Measurements from ENCODE around the gene ARSB. TPM values are rescaled to one million over a fixed set of nuclear protein-coding genes. Genes with fewer than 3 reads are reported as not detected.

Gene ARSB
- total and polyA plus RNA-seq, 9 of the 15 experiments (the other 6 are each of a cell fraction or from before 2014, with no cell fraction given) = 0.52 to 4.6 (median 2.4) TPM

DNA sequence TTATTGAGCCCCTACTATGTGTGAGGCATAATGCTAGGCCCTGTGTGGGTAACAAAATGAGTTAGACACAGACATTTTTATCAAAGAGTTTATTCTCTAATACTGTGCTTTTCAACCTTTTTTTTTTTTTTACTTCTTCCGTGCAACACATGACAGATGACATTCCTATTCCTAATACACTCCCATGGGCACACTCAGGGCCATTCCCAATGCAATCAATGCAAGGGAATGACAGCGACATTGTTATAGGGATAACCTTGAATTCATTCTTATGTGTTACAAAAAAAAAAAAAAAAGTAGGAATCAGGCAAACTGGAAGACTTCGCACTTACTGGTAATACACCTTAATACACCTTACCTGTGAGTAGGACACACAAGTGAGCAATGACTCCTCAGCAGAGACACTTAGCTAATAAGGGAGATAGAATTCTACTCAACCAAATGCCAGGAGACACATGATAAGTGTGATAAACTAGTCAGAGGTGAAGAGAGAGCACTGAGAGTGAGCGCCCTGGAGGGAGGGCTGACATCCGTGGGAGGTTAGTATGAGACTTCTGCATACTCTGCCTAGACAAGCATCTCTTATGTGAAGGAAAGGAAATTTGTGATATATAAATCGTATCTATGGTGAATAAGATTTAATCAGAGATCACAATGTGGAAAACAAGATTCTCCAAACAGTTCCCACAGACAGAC is 21.0 kb upstream of the ARSB start:
- Histone ChIP-seq H3K4me1 (replicated peaks in 1 of 2; ENCODE audit: control insufficient read depth in 2 of 2, insufficient read depth in 2 of 2, low read length in 2 of 2) (no peaks in the 10 kb centered on the region), H3K27ac (ENCODE audit: extremely low read depth, low read depth, low read length) (no peak overlapping the region), H3K79me2 (ENCODE audit: control insufficient read depth, insufficient read depth, low read length) (no peaks in the 10 kb centered on the region), H3K9me1 (ENCODE audit: control insufficient read depth, insufficient read depth, low read length) (no peaks in the 10 kb centered on the region), H3K9ac (ENCODE audit: insufficient read depth in 1 of 2, low read depth in 2 of 2, low read length in 2 of 2) (no peak overlapping the region), H3K9me3 (replicated peaks; ENCODE audit: control insufficient read depth, insufficient read depth, low read depth, low read length) (no peaks in the 10 kb centered on the region), H3K36me3 (ENCODE audit: control insufficient read depth, insufficient read depth, low read length) (no peaks in the 10 kb centered on the region), H4K20me1 (replicated peaks; ENCODE audit: control insufficient read depth, insufficient read depth, low read length) (no peaks in the 10 kb centered on the region), H3K27me3 (ENCODE audit: control insufficient read depth in 2 of 2, insufficient read depth in 2 of 2, low read length in 2 of 2) (peaks cover 10 to 11% of the 10 kb centered on the region in 2 experiments; a peak in 3 of 5 replicates), H3K4me3 (no peak overlapping the region), H2AFZ (ENCODE audit: low read depth, low read length) (no peak overlapping the region), H3K4me2 (ENCODE audit: insufficient read depth, low read length) (no peak overlapping the region)
- ATAC-seq (no peak), FAIRE-seq (no peak), DNase-seq (ENCODE audit: extremely low read depth in 1 of 4, low spot score in 3 of 4) (no peak)
- 0% methylated on average over 5 of the region's 6 CpGs for whole genome bisulfite sequencing (ENCODE audit: insufficient coverage, low coverage, missing lambda C conversion rate)
- TF ChIP-seq, protein P1, sequence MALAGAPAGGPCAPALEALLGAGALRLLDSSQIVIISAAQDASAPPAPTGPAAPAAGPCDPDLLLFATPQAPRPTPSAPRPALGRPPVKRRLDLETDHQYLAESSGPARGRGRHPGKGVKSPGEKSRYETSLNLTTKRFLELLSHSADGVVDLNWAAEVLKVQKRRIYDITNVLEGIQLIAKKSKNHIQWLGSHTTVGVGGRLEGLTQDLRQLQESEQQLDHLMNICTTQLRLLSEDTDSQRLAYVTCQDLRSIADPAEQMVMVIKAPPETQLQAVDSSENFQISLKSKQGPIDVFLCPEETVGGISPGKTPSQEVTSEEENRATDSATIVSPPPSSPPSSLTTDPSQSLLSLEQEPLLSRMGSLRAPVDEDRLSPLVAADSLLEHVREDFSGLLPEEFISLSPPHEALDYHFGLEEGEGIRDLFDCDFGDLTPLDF (CRISPR knock-in tag; IDR thresholded peaks at IDR 0.05) = no peak
- TF ChIP-seq FOXP1 (CRISPR knock-in tag; IDR thresholded peaks at IDR 0.05) (no peak), NCOA2 (IDR thresholded peaks at IDR 0.05; ENCODE audit: partially characterized antibody in 2 of 2) (no peak), PHB2 (IDR thresholded peaks at IDR 0.05; ENCODE audit: low read depth) (no peak), PCBP1 (IDR thresholded peaks at IDR 0.05; ENCODE audit: low read depth, low read length, poor library complexity, severe bottlenecking) (no peak), RBFOX2 (IDR thresholded peaks at IDR 0.05; ENCODE audit: low read depth, low read length) (no peak), ZNF274 (IDR thresholded peaks at IDR 0.05; ENCODE audit: borderline replicate concordance, low read depth, low read length) (no peak)
- TF ChIP-seq, protein P2, sequence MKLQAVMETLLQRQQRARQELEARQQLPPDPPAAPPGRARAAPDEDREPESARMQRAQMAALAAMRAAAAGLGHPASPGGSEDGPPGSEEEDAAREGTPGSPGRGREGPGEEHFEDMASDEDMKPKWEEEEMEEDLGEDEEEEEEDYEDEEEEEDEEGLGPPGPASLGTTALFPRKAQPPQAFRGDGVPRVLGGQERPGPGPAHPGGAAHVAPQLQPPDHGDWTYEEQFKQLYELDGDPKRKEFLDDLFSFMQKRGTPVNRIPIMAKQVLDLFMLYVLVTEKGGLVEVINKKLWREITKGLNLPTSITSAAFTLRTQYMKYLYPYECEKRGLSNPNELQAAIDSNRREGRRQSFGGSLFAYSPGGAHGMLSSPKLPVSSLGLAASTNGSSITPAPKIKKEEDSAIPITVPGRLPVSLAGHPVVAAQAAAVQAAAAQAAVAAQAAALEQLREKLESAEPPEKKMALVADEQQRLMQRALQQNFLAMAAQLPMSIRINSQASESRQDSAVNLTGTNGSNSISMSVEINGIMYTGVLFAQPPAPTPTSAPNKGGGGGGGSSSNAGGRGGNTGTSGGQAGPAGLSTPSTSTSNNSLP (IDR thresholded peaks at IDR 0.05; ENCODE audit: borderline replicate concordance, low read depth, low read length) = no peak
- TF ChIP-seq, protein P3, sequence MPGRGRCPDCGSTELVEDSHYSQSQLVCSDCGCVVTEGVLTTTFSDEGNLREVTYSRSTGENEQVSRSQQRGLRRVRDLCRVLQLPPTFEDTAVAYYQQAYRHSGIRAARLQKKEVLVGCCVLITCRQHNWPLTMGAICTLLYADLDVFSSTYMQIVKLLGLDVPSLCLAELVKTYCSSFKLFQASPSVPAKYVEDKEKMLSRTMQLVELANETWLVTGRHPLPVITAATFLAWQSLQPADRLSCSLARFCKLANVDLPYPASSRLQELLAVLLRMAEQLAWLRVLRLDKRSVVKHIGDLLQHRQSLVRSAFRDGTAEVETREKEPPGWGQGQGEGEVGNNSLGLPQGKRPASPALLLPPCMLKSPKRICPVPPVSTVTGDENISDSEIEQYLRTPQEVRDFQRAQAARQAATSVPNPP (IDR thresholded peaks at IDR 0.05; ENCODE audit: borderline replicate concordance, insufficient read depth, insufficient read length) = no peak
- no TSS peak for BruUV-seq (replicated peaks)
- ChIA-PET POLR2A (interaction anchor here (0.6 kb wide), 1 partner anchor 106 kb away, joined by 3 read pairs; no protein-coding TSS in a partner anchor), CTCF (ENCODE audit: low intra/inter-chr PET ratio) (interaction anchor here (0.6 kb wide), 1 partner anchor 1078 kb away, joined by 3 read pairs; no protein-coding TSS in a partner anchor)
- intact Hi-C loops (cut with micrococcal nuclease) = no loop called here
- in situ Hi-C loops (cut with MboI) = loop anchor here (25.0 kb wide), 1 partner anchor 1306 kb away; the partner anchor contains the start of gene SPZ1

Data from K562 (cell line).